HG02938 (cell line): Measurements from ENCODE around the gene PTPN14.
"Not testable (repeated sequence)": the region's sequence is repeated elsewhere in the genome, so short reads cannot be mapped to it uniquely, and the experiment has no call there.

ENCODE experiments used
- ATAC-seq: cut with Tn5 transposase; IDR thresholded peaks from one replicate; pipeline ENCODE4 v1.9.1; 2021; ENCODE audit warnings: mild to moderate bottlenecking, moderate library complexity; ENCODE audit not compliant: unreplicated experiment

PTPN14 gene

GRCh38 chr1:214542275-214543199 lies 8.9 kb downstream of the PTPN14 start:
- no peak for ATAC-seq

- no peak for ATAC-seq
These were observed 9.7 kb downstream of the PTPN14 start for GRCh38 chr1:214541693-214542092.

- no peak for ATAC-seq
These were observed 10.2 kb downstream of the PTPN14 start for GRCh38 chr1:214541206-214541605.

- ATAC-seq, result no peak
These were observed 11.1 kb downstream of the PTPN14 start for GRCh38 chr1:214540324-214540723.

- no peak for ATAC-seq
These were observed 12.9 kb downstream of the PTPN14 start for GRCh38 chr1:214538496-214538895.

GRCh38 chr1:214537872-214538473 lies 13.4 kb downstream of the PTPN14 start:
- ATAC-seq, result no peak

GRCh38 chr1:214537219-214537618 lies 14.2 kb downstream of the PTPN14 start:
- ATAC-seq, result no peak

- no peak for ATAC-seq
These were observed 19.3 kb downstream of the PTPN14 start for GRCh38 chr1:214532070-214532469.

- no peak for ATAC-seq
These were observed 25.8 kb downstream of the PTPN14 start for GRCh38 chr1:214525535-214526019.

- no peak for ATAC-seq
These were observed 26.6 kb downstream of the PTPN14 start for GRCh38 chr1:214524824-214525223.

GRCh38 chr1:214523124-214523824 lies 28.1 kb downstream of the PTPN14 start:
- no peak for ATAC-seq

- not testable (repeated sequence) for ATAC-seq
These were observed 29.9 kb downstream of the PTPN14 start for GRCh38 chr1:214521458-214521857.

GRCh38 chr1:214520544-214521165 lies 30.7 kb downstream of the PTPN14 start:
- ATAC-seq, result no peak

- no peak for ATAC-seq
These were observed 33.0 kb downstream of the PTPN14 start for GRCh38 chr1:214518361-214518760.

- no peak for ATAC-seq
These were observed 34.7 kb downstream of the PTPN14 start for GRCh38 chr1:214516434-214517326.

GRCh38 chr1:214515544-214516433 lies 35.6 kb downstream of the PTPN14 start:
- no peak for ATAC-seq

GRCh38 chr1:214514819-214515383 lies 36.5 kb downstream of the PTPN14 start:
- ATAC-seq, result no peak

GRCh38 chr1:214514032-214514818 lies 37.2 kb downstream of the PTPN14 start:
- ATAC-seq, result no peak
